ENCODE measurements around the gene RPL36A. TPM values are rescaled to one million over a fixed set of nuclear protein-coding genes. Genes with fewer than 3 reads are reported as not detected.

The RPL36A gene
- total RNA-seq, 1 donor from 2014 or later: 256 TPM

DNA sequence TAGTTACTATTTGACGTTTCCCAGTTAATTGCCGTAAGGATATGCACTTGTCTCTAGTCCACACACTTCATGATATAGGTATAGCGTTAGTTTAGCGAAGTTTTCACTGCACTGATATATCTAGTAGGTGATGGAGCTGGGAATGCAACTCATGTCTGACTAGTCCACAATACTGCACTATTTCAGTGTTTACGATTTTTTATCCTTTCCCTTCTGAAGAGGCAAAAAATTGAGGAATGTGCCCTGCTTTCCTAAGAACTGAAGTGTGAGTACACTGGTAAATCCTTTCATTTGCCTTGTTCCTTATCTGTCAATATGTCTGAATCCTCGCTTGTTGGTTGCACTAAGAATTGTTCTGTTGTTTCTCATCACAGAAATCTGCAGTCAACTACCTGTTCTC, 1.0 kb downstream of the RPL36A start:
- intact Hi-C loops (cut with micrococcal nuclease): loop anchor here (1.0 to 5.0 kb wide), 4 partner anchors 16 to 570 kb away; partner anchors contain the start of genes CENPI, CSTF2, HNRNPH2 and TRMT2B

DNA sequence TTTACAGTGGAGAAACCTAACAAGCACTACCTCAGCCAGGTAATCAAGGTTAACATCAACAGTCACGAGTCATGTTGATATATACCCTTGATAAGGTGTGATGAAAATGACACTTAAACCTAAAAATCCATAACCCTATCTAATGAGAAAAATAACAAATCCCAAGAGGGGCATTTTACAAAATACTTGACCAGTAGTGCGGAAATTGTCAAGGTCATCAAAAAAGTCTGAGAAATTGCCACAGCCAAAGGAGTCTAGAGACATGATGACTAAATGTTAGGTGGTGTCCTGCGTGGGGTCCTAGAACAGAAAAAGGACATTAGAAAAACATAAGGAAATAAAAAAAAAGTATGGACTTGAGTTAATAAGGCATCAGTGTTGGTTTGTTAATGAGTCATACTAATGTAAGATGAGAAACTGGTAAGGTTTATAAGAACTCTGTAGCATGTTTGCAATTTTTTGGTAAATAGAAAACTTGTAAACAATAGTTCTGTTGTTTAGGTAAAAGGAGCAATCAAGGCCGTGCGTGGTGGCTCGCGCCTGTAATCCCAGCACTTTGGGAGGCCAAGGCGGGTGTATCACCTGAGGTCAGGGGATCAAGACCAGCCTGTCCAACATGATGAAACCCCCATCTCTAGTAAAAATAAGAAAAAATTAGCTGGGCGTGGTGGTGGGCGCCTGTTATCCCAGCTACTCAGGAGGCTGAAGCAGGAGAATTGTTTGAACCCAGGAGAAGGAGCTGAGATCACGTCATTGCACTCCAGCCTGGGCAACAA, 2.9 kb downstream of the RPL36A start:
- intact Hi-C loops (cut with micrococcal nuclease): loop anchor here (5.0 kb wide), 3 partner anchors 296 to 571 kb away; partner anchors contain the start of genes CENPI, CSTF2 and TRMT2B

DNA sequence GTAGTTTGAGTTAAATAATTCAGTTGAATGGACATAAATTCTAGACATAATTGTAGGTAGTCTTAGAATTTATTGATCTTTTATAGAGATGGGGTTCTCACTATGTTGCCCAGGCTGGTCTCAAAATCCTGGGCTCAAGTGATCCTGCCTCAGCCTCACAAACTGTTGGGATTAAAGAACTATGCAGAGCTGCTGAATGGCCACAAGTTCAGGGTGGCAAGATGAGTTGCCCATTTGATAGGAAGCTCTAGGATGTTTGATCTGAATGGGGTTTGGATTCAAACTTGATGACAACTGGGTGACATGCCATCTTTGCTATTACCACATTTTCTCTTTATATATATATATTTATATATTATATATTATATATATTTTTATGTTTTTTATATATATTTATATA, 3.6 kb downstream of the RPL36A start:
- intact Hi-C loops (cut with micrococcal nuclease): loop anchor here (5.0 kb wide), 3 partner anchors 297 to 572 kb away; partner anchors contain the start of genes CENPI, CSTF2 and TRMT2B

DNA sequence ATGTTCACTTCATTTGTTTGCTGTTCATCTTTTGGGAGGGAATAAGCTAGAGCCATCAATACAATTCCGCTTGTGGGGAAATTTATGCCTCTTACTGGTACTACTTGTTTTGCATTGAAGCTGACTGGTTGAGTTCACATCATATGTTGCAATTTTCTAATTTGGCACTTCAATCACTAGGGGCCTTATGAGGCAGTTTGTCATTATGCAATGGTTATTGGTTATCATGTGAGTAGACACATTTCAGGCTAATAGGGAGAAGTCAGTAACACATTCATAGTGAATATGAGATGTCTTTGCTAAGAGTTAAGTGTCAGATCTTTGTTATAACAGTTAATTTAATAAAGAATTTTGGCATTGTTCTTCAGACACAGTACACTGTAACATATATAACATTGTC, 5.0 kb downstream of the RPL36A start:
- intact Hi-C loops (cut with micrococcal nuclease): no loop called here

DNA sequence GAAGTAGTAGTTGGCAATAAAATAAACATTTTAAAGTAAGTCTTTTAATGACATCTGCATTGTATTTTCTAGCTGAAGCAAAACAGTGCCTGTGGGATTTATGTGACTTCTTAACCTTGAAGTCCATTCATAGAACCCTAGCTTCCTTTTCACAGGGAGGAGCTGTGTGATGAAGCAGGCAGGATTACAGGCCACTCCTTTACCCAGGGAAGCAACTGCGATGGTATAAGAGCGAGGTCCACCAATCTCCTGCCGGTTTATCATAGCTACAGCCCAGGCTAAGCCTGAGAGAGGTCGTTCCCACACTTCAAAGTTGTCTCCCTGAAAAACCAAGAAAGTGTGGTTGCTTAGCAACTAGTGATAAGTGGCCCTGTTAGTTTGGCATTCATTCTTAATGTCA, 7.0 kb downstream of the RPL36A start:
- intact Hi-C loops (cut with micrococcal nuclease): no loop called here

DNA sequence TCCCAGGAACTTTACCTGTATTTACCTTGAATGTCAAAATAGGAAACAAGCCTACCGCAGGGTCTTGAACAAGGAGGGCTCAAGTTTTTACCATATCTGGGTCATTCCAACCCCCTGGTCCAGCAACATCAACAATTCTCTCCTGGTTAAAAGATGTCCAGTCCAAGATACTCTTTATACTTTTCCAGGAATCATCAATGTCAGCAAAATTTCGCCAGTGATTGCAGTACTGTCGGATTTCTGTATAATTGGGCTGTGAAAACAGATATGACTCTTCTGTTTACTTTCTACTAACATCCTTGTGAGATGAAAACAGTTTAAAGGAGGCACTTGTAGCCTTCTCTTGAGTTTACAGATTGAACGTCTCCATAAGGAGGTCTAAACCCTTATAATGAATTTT, 7.9 kb downstream of the RPL36A start:
- intact Hi-C loops (cut with micrococcal nuclease): no loop called here

DNA sequence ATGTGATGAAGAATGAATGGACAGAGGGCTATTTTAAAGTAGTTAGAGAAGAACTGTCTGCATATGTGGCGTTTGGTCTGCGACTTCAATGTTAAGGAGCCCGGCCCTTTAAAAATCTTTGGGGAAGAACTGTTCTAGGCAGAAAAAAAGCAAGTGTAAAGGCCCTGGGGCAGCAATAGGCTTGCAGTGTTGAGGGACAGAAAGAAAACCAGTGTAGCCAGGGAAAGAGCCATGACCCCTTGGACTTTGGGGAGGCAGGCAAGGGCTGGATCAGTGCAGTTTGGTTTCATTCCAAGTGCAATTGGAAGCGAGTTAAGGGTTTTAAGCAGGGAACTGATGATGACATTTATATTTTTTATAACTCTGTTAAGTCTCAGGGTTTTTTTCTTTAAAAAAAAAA, 9.0 kb downstream of the RPL36A start:
- intact Hi-C loops (cut with micrococcal nuclease): no loop called here

DNA sequence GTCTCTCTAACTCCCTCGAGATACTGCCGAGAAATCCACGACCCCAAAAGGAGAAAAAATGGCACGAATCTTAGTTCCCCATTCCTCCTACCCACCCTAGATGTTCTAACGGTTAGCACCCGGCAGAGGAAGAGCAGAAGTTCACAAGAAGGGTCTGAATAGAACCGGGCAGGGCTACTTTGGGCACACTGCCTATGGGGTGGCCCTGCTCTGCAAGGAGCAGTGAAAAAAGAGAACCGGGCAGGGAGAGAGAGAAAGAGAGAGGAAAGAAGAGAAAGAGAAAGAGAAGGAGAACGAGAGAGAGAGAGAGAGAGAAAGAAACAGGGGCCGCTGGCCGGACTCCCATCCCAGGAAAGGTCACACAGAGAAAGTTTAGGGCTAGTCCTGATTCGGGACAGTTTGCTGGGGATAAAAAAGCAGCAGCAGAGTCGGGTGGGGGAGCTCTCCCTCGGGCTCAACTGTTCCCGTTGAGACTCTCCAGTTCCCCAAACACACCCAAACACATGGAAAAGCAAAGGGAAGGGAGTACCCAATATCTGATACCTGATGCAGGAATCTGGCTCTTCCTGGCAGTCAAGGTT, 16.4 kb downstream of the RPL36A start:
- intact Hi-C loops (cut with micrococcal nuclease): no loop called here

DNA sequence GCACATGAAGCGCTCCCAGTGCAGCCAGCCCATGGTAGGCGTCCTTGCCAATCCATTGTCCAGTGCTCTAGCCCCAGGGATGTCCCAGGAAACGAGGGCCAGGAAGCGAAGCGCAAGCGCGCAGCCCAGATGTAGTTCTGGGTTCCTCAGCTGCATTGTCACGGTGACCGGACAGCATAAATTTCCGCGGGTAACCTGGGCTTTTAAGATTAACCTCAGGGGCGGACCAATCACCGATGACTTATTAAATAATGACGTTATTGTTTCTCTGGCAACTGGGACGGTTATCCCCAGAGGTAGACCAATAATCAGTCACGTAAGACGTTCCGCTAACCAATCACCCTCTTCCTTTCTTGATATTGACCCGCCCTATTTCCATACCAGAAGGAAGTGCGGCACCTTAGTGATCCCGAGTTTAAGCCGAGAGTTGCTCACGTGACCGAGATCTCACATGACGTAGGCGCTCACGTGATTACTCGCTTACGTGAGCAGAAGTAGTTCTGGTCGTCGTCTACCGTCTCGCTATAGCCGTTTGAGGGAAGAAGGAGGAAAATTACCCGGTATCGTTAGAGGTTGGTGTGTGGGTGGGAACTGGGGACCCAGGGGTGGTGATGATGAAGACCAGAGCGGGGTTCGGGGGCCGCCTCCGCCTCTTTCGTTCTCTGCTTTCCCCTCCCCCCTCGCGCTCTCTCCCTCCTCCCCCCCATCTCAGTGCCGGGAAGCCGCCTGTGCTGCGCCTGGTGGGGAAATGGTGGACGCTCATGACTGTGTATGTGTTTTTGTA, 17.1 kb downstream of the RPL36A start, which contains the start of the genes GLA and HNRNPH2:
GLA (minus strand) TSS at position 178 of the 784 bp plus-strand sequence; CDS start at position 156, 22 bp downstream.
HNRNPH2 (plus strand) TSS at position 475 of the 784 bp plus-strand sequence. CDS start 3,767 bp downstream, outside the sequence.
- intact Hi-C loops (cut with micrococcal nuclease): loop anchor here (1.0 to 2.0 kb wide), 3 partner anchors 10 to 59 kb away; partner anchors contain the start of genes RPL36A and TIMM8A

DNA sequence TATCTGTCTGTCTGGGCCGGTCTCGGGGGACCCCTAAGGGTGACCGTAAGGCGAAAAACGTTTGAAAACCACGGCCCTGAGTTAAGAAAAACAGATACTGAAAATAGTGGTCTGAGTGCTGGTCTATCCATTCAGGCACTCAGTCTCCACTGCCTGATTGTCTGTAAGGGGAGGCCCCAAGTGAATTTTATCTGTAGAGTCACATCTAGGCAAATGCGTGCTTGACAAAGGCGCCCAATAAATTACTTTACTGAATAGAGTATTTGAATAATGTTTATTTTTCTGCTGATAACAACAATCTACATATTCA, 17.7 kb downstream of the RPL36A start:
- intact Hi-C loops (cut with micrococcal nuclease): loop anchor here (1.0 to 2.0 kb wide), 3 partner anchors 10 to 60 kb away; partner anchors contain the start of genes RPL36A and TIMM8A

DNA sequence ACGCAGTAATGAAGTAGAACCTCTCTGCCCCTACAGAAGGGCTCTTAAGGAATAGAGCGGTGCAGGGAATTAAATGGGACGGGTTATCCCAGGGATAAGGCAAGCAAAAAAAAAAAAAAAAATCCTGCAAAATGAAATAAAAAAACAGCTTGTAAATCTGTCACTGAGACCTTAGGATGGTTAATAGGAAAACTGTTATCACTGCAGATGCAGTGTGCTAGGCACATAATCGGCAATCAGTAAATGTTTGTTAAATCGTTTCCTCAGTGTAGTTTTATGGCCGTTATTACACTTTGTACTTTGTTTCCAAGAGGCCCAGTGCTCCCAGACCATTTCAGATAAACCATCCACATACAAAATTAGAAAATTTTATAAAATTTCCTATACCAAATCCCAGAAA, 18.2 kb downstream of the RPL36A start:
- intact Hi-C loops (cut with micrococcal nuclease): loop anchor here (2.0 kb wide), 1 partner anchor 60 kb away; the partner anchor contains the start of gene TIMM8A

DNA sequence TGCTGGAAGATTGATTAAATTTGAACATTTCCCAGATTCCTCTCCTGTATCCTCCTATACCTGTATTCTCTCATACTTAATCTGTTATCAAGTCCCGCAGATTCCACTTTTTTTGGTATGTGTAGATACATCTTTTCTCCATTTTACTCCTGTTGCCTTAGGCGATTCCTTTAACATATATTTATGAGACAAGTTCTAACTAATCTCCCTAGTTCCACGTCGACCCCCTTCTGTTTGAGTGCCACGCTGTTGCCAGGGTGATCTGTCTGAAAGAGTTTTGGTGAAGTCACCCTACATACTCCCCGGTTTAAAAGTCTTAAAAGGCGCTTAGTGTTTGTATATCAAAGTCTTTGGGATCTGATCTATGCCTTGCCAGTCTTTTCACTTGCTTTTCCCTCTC, 19.6 kb downstream of the RPL36A start:
- intact Hi-C loops (cut with micrococcal nuclease): loop anchor here (10.0 kb wide), 1 partner anchor 74 kb away; the partner anchor contains the start of gene ARMCX4

DNA sequence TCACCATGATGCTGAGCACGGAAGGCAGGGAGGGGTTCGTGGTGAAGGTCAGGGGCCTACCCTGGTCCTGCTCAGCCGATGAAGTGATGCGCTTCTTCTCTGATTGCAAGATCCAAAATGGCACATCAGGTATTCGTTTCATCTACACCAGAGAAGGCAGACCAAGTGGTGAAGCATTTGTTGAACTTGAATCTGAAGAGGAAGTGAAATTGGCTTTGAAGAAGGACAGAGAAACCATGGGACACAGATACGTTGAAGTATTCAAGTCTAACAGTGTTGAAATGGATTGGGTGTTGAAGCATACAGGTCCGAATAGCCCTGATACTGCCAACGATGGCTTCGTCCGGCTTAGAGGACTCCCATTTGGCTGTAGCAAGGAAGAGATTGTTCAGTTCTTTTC, 21.2 kb downstream of the RPL36A start:
- intact Hi-C loops (cut with micrococcal nuclease): loop anchor here (10.0 kb wide), 1 partner anchor 73 kb away; the partner anchor contains the start of gene ARMCX4

DNA sequence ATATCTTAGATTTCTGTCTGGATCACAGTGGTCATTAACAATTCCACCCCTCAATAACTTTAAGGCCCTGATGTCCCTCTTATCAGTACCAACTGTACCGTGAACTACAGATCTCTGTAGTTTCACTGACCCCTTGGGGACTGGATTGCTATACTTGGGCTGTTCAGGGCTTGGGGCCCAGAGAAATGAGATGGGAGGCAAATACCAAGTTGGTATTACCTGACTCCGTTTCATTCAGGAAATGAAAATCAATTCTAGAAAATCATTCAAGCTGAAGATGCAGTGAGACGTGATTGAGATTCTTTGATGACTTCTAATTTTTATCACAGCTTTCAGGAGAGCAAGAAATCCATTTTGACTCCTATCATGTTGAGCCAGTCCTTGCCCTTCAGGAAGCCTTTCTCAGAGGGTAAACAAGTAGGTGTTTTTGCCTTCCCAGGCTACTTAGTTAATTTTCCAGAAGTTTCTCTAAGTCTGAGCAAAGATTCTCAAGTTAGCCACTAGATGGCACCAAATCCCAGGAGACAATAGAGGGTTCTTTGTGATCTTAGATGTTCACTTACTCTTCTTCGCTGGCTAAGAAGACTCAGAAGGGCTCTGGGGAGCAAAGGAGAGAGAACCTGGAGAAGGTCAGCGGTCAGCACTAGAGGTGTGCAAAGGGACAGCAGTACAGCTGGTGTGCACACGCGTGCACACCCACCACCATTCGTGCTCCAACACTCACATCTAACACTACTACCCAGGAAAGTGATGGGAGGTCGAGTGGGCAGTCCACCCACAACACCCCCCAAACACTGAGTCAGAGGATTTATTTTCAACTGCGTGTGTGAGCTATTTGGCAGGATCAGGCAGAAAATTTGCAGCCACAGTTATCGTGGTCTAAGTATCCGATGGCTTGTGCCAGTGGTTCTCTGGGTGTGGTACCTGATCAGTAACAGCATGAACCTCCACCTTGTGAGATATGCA, 24.7 kb downstream of the RPL36A start:
- intact Hi-C loops (cut with micrococcal nuclease): loop anchor here (1.0 to 10.0 kb wide), 7 partner anchors 69 to 739 kb away; partner anchors contain the start of genes ARMCX4, BEX5 and ZMAT1

DNA sequence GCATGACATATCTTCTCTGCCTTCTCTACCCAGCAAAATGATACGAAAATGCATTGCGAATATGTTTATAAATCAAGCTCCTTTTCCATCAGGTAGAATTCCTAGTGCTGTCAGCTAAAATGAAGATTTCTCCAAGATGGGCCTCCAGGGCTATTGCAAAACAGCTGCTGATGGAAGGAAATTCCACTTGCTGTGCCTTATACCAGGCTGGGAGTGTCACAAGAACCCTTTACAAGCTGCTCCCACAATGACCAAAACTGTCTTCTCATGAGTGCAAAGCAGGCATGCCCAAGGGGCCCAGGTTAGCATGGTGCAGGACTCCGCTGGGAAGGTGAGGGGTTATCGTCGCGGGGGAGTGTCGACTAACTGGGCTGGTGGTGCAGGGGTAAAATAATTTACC, 25.9 kb downstream of the RPL36A start:
- intact Hi-C loops (cut with micrococcal nuclease): loop anchor here (5.0 to 10.0 kb wide), 2 partner anchors 68 to 516 kb away; partner anchors contain the start of genes ARMCX4 and ZMAT1

DNA sequence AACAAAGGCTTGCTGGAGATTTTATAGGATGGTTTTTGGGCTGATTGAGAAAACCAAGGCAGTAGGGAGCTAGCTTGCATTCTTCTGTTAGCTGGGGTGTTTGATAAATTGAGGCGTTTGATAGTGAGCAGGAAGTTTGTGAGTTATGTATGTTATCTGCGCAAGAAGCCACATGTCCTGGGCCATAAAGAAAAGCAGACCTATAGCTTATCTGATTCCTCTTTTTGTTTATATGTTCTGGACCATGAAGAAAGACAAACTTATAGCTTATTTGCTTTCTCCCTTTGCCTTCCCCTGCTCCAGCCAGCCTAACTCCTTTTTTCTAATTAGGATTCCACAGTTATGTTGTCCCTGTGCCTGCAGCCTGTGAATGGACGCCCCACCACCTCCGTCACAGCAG, 26.4 kb downstream of the RPL36A start:
- intact Hi-C loops (cut with micrococcal nuclease): loop anchor here (5.0 to 10.0 kb wide), 2 partner anchors 68 to 515 kb away; partner anchors contain the start of genes ARMCX4 and ZMAT1

DNA sequence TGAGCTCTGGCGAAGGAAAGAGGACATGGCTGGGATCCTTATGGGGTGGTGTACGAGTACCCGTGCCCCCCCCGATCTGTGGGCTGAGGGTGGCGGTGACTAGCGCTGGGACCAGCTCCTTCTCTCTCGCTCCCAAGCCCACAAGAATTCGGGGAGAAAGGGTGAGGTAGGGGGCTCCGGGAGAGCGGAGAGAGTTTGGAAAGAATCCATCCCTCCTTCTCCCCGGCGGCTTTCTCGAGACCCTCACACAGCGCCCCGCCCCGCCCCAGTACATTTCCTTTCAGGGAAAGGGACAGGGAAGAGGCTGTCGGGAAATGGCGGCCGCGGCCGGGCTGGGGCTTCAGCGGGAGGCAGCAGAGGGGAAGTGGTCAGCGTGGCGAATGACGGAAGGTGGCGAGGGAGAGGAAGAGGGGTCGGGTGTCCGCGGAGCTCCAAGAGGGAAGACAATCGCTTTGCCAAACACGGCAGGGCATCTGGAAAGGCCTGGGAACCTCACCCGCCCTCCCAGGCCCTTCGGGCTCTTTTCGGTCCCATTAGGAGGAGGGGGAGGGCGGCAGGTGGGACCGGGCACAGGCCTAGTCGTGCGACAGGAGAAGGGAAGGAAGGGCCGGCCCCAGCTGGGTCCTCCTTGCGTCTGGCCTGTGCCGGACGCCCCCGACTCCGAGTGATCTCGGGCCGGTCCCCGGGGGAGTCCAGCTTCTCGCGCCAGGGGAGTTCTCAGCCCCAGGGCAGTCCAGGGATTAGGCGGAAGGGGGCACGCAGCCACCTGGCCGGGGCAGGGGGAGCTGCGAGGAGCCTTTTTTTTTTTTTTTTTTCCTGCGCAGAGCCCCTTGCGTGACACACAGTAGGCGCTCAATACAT, 27.4 kb downstream of the RPL36A start:
- intact Hi-C loops (cut with micrococcal nuclease): loop anchor here (1.0 to 10.0 kb wide), 4 partner anchors 10 to 514 kb away; partner anchors contain the start of genes ARMCX4, HNRNPH2 and ZMAT1

DNA sequence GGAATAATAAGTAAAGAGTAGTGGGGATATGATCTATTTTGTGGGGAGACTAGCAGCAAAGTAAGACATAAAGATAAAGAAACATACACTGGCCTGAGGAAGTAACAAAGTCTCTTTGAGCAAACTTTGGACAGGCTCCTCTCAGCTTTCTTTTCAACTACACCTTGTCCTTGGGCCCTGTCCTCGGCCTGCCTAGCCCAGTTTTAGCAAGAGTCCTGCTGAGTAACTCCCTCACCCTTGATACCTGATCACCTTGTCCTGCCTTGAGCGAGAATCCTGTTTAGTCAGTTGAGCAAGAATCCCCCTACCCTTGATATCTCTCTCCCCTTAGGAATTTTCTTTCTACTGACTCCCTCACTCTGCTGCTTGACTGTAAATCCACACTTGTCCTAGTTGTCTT, 28.7 kb downstream of the RPL36A start:
- intact Hi-C loops (cut with micrococcal nuclease): loop anchor here (5.0 to 10.0 kb wide), 2 partner anchors 65 to 513 kb away; partner anchors contain the start of genes ARMCX4 and ZMAT1

DNA sequence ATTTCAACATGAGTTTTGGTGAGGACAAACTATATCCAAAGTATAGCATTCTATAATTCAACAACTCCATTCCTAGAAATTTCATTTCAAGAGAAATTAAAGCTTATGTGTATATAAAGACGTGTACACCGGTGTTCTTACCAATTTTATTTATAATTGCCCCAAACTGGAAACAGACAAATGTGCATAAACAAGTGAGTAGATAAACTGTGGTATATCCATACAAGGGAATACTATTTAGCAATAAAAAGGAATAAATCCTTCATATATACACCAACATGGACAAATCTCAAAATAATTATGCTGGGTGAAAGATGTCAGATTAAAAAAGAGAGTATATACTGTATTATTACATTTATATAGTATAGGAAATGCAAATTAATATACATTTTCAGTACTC, 37.1 kb downstream of the RPL36A start:
- intact Hi-C loops (cut with micrococcal nuclease): no loop called here
